AG04450 (cell line): ENCODE results near the gene MID1. TPM values are rescaled to one million over a fixed set of nuclear protein-coding genes. Genes with fewer than 3 reads are reported as not detected.

Experiments used
- CTCF ChIA-PET: fragments of 300-600, 350-600 bp; formaldehyde crosslinking; extraction: SDS; loops from one replicate; lab custom pipeline; 2022; ENCODE audit warnings: antibody characterized with exemption, inconsistent platforms; lab: Charles Lee
- POLR2A ChIA-PET: fragments of 350-600 bp; formaldehyde crosslinking; extraction: SDS; loops from one replicate; lab custom pipeline; 2021; ENCODE audit warnings: antibody characterized with exemption, inconsistent platforms; lab: Yijun Ruan, JAX
- DNase-seq: peaks from one replicate; pipeline ENCODE4 v3.0.0-alpha.2; 2011; ENCODE audit warnings: low read depth, low spot score
- H3K27ac ChIP-seq: one replicate; pipeline ENCODE4 v1.5.1; 2012; ENCODE audit warnings: low read depth, low read length, control low read depth
- H3K27me3 ChIP-seq: one replicate; pipeline ENCODE4 v1.6.0; 2012; ENCODE audit warnings: low read length; ENCODE audit not compliant: control insufficient read depth, insufficient read depth
- H3K4me3 ChIP-seq: 2 replicates; pipeline ENCODE4 v1.5.1; 2011; ENCODE audit warnings: mild to moderate bottlenecking, low read depth, low read length, control low read depth
- H3K9me3 ChIP-seq: 2 replicates; pipeline ENCODE4 v1.5.1; 2012; ENCODE audit warnings: low read length; ENCODE audit not compliant: control insufficient read depth, insufficient read depth
- CTCF ChIP-seq: IDR thresholded peaks from 2 replicates; pipeline ENCODE4 v1.5.1; 2011; ENCODE audit warnings: low read depth, low read length, control low read depth, inconsistent platforms
- polyA plus RNA-seq: library from polyadenylated mRNA; depleted of rRNA; stranded (reverse); fragments of >200 nt; gene quantifications from 2 replicates; pipeline ENCODE4 v1.2.3, GENCODE V29; 2011

Gene MID1
- polyA plus RNA-seq, 1 experiment = 37.5 TPM

GRCh38 chrX:10545882-10546281 is 74.5 kb downstream of the MID1 start:
- CTCF ChIA-PET = no interaction called here
- TF ChIP-seq CTCF = no peak
- H3K27ac ChIP-seq = no peak overlapping the region
- POLR2A ChIA-PET = no interaction called here
- no peaks in the 10 kb centered on the region for H3K27me3 ChIP-seq
- H3K9me3 ChIP-seq = no peaks in the 10 kb centered on the region
- no peak for DNase-seq
- H3K4me3 ChIP-seq = no peak overlapping the region

GRCh38 chrX:10542586-10542985 is 77.8 kb downstream of the MID1 start:
- no peaks in the 10 kb centered on the region for H3K27me3 ChIP-seq
- CTCF ChIA-PET = no interaction called here
- TF ChIP-seq CTCF = no peak
- H3K9me3 ChIP-seq = no peaks in the 10 kb centered on the region
- H3K27ac ChIP-seq = no peak overlapping the region
- no peak overlapping the region for H3K4me3 ChIP-seq
- no peak for DNase-seq
- POLR2A ChIA-PET = no interaction called here

GRCh38 chrX:10538831-10539230 is 81.6 kb downstream of the MID1 start:
- DNase-seq = no peak
- ChIA-PET POLR2A (no interaction called here), CTCF (no interaction called here)
- Histone ChIP-seq H3K9me3 (no peaks in the 10 kb centered on the region), H3K4me3 (no peak overlapping the region), H3K27ac (no peak overlapping the region), H3K27me3 (no peaks in the 10 kb centered on the region)
- TF ChIP-seq CTCF = no peak

- Histone ChIP-seq H3K9me3 (no peaks in the 10 kb centered on the region), H3K27ac (no peak overlapping the region), H3K4me3 (no peak overlapping the region), H3K27me3 (no peaks in the 10 kb centered on the region)
- no peak for DNase-seq
- ChIA-PET POLR2A (no interaction called here), CTCF (interaction anchor here (1.5 kb wide), 1 partner anchor 347 kb away, joined by 3 read pairs; no protein-coding TSS in a partner anchor)
- no peak for TF ChIP-seq CTCF
These were observed 83.1 kb downstream of the MID1 start for GRCh38 chrX:10537308-10537707.

GRCh38 chrX:10536744-10537143 is 83.6 kb downstream of the MID1 start:
- POLR2A ChIA-PET = no interaction called here
- Histone ChIP-seq H3K4me3 (no peak overlapping the region), H3K27me3 (no peaks in the 10 kb centered on the region), H3K27ac (no peak overlapping the region), H3K9me3 (no peaks in the 10 kb centered on the region)
- DNase-seq = no peak
- CTCF ChIA-PET = interaction anchor here (1.5 kb wide), 1 partner anchor 347 kb away, joined by 3 read pairs; no protein-coding TSS in a partner anchor
- TF ChIP-seq CTCF = no peak
